Sciatic nerve (tissue), 2 donors: ENCODE measurements around the gene SCARB1. TPM values are rescaled to one million over a fixed set of nuclear protein-coding genes. Genes with fewer than 3 reads are reported as not detected.

ENCODE experiments used
- ATAC-seq: fragments of 200-7000 bp; cut with Tn5 transposase; one replicate; pipeline ENCODE4 v1.9.1; 2020; ENCODE audit warnings: mild to moderate bottlenecking, moderate library complexity
- DNase-seq: peaks from one replicate; pipeline ENCODE4 v3.0.0-alpha.2; 2020; ENCODE audit warnings: low spot score
- intact Hi-C: fragments of 100-400 bp; cut with DNase I; formaldehyde crosslinking; loops from one replicate; pipeline ENCODE4 v1.14.2; 2022
- total RNA-seq: library from RNA; stranded (reverse); fragmentation: NEBNext Ultra II Directional; extraction: Animal tissue kit (Norgen Biotek cat#: 25700); gene quantifications from one replicate; pipeline ENCODE4 v1.2.1, GENCODE V29; 2021
- donor health status: DM: no; HTN: no; CAD: no.
- donor health status: DM: no; HTN: no; CAD: no.

Gene SCARB1
- total RNA-seq, 1 donor from 2014 or later: 69.2 TPM

DNA sequence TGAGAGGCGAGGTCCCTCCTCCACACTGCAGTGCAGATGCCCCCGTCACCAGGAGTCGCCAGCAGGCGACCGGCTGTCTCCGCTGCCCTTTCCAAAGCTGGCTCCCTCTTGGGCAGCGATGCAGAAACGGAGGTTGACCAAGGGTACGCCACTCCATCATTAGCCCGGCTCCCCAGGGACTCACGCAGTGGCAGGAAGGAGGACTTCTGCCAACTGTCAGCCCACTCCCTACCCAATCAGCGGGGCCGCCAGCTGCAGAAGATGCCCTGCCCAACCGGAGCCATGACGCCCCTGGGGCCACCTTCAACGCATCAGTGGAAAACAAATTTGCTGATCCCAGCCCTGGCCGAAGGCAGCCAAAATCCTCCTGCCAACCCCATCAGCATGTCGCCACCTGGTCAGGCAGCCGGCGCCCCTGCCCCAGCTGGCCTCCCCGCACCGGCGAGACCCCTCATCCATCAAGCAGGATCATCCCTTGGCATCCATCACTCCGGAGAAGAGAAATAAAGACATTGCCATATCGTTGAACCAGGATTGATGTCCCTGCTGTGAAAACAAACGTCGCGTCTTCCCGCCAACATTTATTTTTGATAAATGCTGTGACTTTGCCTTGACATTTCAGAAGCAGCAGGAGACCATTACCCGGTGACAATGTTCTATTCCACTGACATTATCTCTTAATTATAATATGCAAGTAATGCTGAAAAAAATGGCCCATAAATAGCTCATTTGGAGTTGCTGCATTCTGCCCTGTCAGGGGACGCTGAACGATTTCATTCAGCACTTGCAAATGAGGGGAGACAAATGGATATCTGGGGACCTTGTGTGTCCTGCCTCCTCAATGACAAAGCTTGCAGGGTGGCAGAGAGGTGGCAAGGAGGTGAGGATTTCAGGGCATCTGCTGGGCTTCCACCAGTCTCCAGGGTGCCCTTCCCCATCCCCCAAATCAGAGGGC lies 105.1 kb downstream of the SCARB1 start:
- intact Hi-C loops: no loop called here

DNA sequence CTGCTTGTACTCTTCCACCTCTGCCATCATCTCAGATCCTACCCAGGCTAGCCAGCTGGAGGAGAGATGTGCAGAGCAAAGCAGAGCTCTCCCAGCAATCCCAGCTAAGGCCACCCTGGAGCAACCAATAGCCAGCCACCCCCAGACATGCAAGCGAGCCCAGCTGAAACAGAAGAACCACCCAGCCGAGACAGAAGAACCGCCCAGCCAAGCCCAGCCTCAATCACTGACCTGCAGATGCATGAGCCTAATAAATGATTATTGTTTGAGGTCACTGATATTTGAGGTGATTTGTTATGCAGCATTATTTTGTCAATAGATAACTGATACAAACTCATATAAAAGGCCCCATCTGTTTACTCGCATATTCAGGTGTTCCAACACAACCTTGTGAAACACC lies 106.3 kb downstream of the SCARB1 start:
- intact Hi-C loops: no loop called here
- ATAC-seq (no peak), DNase-seq (no peak)

More for the DNA sequence above, 105.1 kb downstream of the SCARB1 start:
- no peak for DNase-seq
- no peak for ATAC-seq

DNA sequence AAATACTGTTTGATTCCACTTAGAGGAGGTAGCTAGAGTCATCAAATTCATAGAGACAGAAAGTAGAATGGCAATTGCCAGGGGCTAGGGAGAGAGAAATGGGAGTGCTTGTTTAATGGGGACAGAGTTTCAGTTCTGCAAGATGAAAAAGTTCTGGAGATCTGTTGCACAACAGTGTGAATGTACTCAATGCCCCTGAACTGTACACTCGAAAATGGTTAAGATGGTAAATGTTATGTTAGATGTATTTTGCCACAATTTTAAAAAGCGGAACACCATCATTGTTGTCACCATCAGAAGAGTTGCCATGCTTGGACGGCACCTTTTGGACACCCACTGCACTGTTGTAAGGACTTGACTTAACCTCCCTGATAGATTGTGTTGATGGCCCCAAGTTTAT lies 106.9 kb downstream of the SCARB1 start:
- no peak for ATAC-seq
- intact Hi-C loops: no loop called here

DNA sequence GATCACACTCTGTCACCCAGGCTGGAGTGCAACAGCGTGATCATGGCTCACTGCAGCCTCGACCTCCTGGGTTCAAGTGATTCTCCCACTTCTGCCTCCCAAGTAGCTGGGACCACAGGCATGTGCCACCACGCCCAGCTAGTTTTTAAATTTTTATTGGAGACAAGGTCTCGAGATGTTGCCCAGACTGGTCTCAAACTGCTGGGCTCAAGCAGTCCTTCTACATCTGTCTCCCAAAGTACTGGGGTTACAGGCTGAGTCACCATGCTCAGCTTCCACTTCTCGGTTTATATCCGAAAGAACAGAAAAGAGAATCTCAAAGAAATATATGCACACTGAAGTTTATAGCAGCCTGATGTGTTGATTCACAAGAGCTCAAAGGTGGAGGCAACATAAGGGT lies 107.5 kb downstream of the SCARB1 start:
- no peak for ATAC-seq
- DNase-seq: no peak
- intact Hi-C loops: no loop called here

More for the DNA sequence above, 106.9 kb downstream of the SCARB1 start:
- no peak for DNase-seq

DNA sequence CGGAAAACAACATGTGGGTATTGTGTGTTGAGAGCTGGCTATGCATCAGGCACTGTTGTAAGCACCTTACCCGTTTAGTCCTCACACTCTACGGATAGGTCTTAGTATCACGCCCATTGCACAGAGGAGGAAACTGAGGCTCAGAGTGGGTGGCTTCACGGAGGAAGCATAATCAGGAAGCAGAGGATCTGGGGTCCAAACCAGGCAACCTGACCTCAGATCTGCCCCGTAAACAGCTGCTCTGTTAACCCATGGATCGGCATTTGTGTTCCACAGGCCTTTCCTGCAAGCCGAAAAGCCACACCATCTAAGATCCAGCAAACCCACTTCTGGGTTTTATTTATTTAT lies 107.9 kb downstream of the SCARB1 start:
- no peak for DNase-seq
- intact Hi-C loops: no loop called here
- no peak for ATAC-seq

DNA sequence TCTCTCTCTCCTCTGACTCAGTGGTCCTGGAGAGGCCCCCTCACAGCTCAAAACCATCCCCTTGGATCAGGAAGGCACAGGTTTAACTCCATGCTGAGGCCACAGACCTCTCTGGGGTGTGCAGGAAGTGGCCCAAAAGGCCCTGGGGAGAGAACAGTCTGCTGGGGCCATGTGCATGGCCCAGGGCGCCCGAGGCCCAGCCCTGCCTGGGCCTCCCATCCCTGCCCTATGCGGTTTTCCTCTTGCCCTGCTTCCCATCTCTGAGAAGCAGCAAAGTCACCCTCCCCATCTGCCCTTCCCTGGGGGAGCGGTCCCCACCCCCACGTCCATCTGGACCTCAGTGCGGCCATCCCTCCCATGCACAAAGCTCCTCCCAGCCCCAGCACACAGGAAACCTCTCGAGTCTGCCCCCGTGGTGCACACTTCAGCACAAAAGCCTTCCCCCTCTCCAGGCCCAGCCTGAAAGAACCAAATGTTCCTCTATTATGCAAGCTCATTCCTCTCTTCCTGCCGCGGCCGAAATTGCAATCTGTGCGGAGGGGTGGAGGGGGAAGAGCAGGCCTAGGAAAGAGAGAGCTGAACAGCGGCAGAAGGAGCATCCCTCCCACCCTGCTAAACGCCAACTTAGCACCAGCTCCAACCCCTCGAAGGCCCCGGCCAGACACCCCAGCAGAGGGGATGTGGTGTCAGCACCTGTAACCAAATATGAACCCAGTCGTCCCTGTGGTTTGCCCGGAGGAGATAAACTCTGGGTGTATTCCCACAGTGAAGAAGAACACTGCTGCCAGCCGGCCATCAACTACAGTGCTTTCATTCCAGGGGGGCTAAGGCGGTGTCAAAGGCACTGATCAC lies 108.5 kb downstream of the SCARB1 start:
- ATAC-seq (peak; percentile 96), DNase-seq (peak; percentile 89)
- intact Hi-C loops: no loop called here

DNA sequence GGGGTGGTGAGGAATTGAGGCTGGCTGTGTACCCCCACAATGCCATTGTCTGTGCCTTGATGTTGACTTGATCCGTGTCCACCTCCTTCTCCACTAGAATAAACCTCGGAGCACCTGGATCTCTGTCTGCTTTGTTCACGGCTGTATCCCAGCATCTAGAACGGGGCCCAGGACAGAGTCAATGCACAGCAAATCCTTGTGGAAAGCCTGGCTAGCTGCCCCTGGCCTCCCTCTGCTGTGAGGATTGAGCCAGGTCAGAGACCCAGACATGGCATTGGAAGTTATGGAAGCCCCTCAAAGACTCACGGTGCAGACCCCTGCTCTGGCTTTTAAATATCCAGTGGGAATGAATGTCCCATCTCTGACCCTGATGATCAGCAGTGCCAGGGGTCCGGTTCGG lies 109.2 kb downstream of the SCARB1 start:
- intact Hi-C loops: no loop called here
- DNase-seq (no peak), ATAC-seq (no peak)

DNA sequence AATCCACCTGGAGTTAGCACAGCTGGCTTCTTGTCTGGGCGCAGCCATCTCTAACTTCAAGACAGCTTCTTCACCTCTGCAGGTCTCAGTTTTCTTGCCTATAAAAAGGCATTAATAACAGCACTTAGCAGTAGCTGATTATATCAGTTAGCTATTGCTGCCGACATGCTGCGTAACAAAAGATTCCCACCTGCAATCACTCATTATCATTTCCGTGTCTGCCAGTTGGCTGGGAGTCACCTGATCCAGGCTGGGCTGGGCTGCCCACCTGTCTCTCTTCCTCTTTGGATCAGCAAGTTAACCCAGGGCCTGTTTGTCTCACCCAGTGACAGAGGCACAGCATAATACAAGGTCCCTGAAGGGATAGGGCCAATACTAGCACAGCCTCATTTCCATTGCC lies 109.7 kb downstream of the SCARB1 start:
- intact Hi-C loops: no loop called here
- no peak for ATAC-seq
- DNase-seq: no peak

DNA sequence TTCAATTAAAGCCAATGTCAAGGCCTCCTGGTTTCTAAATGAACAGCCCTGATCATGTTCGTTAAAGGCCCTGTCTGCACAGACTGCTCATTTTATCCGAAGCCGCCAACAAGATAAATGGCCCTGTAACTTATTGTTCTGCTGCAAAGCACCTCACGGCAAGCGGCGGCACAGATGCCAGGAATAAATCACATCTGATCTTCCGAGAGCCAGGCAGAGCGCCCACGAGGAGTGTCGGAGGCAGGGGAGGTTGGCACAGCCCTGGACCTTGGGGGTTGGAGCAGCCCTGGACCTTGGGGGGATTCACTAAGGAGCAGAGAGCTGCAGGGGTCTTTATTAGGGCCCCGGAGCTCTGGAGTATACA lies 110.5 kb downstream of the SCARB1 start:
- ATAC-seq: no peak
- DNase-seq: no peak
- intact Hi-C loops: no loop called here

DNA sequence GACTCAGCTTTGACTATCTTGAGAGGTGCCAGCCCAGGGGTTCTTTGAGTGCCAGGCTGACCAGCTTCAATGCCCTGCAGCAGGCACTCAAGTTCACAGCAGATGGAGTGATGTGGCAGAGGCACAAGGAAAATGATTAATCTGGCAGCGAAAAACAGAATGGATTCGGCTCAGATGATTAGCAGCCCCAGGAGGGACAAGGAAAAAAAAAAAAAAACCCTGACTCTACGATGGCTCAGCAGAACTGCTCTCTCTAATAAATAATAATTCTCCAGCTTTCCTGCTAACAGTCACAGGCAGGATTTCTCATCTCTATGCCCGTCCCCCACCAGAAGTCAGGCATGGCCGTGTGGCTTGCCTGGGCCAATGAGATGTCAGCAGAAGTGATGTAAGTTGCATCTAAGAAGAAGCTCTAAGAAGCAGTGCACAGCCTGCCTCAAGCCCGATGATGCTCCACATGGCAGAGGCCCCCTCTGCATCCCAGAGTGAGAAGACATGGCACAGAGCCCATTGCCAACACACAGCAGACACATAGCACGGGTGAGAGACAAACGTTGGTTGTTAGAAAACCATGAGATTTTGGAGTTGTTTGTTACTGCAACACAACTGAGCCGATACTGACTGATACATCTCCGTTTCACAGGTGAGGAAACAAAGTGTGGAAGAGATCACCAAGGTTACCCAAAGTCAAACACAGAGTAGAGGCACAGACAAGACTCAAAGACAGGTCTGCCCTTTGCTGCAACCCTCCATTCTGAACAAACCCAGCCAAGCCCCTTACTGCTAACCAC lies 111.0 kb downstream of the SCARB1 start:
- ATAC-seq (no peak), DNase-seq (no peak)
- intact Hi-C loops: no loop called here

DNA sequence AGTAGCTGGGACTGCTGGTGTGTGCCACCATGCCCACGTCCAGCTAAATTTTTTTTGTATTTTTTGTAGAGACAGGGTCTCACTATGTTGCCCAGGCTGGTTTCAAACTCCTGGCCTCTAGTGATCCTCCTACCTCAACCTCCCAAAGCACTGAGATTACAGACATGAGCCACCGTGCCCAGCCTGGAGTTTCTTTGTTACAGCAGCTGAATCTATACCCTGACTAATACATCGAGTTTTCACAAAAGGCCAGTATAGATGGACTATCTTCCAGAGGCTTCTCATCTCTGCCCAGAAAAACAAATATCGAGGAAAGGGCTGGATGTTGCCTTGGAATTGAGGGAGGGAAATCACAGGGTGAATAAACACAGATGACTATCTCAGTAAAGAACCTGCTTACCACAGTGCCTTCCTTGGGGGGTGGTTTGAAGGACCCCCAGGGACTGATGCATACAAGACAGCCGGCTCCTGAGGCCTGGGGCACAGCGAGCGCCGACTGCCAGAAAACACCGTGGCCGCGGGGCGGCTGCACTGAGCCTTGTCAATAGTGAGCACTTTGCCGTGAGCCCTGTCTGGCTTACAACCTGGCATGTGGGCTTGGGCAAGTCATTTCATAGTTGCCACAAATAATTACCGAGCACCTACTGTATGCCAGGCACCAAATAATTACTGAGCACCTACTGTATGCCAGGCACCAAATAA lies 111.9 kb downstream of the SCARB1 start:
- DNase-seq (no peak), ATAC-seq (no peak)
- intact Hi-C loops: no loop called here

DNA sequence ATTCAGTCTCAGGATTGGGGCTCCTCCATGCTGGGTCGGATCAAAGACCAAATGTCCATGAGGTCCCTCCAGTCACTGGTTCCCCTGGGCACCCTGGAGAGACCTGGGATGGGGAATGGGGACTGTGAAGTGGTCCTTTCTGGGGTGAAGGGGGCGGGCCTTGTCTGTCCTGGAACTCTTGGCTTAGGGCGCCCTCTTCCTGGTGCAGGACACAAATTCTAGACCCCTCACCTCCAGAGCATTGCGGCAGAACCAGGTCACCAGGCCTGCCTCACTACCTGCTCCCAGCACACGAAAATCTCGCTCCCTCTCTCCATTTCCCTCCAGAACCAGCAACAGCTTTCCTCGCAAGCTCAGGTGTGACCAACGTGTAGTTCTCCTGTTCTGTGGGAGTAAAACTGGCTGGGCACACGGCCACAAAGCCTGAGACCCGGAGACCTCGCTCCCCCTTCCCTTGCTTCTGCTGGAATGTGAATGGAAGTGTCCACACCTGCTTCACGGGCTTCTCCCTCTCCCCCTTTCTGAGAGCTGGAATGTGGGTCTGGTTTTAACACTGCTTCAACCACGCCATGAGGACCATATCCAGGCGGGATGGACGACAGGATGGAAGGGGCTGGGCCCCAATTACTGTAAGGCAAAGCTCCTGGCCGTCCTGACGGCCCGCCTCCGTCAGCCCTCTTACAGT lies 112.7 kb downstream of the SCARB1 start:
- intact Hi-C loops: no loop called here
- ATAC-seq (no peak), DNase-seq (no peak)

DNA sequence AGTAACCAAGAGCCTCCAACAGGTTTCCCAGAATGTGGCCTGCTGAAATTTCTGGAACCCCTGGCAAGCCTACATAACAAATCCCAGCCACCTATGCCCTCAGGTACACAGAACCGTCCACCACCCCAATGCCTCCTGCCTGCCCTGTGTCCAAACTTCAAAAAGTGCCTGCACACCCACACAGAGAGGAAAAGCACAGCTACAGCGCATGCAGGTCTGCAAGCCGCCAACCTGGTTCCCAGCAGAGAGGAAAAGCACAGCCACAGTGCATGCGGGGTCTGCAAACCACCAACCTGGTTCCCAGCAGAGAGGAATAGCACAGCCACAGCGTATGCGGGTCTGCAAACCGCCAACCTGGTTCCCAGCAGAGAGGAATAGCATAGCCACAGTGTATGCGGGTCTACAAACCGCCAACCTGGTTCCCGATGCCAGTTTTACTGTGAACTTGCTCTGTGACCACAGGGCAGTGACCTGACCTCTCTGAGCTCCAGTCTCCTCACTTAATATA lies 113.5 kb downstream of the SCARB1 start:
- intact Hi-C loops: no loop called here

DNA sequence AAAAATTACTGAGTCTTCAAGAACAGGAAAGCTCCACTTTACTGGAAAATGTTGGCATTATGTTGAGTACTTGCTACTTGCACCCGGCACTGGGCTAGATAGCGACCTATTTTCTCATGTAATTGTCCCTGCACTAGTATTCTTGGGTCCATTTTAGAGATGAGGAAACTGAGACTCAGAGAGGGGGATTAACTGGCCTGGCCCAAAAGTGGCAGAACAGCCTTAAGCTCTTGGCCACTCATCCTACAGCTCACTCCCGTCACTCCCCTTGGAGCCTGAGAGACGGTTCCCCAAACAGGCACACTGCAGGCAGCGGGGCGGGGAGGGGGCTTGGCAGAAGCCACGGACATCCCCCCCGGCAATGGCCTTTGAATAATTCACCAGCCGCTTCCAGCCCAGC lies 113.9 kb downstream of the SCARB1 start:
- DNase-seq: no peak
- intact Hi-C loops: no loop called here

More for the DNA sequence above, 113.5 kb downstream of the SCARB1 start:
- DNase-seq: no peak
- no peak for ATAC-seq

DNA sequence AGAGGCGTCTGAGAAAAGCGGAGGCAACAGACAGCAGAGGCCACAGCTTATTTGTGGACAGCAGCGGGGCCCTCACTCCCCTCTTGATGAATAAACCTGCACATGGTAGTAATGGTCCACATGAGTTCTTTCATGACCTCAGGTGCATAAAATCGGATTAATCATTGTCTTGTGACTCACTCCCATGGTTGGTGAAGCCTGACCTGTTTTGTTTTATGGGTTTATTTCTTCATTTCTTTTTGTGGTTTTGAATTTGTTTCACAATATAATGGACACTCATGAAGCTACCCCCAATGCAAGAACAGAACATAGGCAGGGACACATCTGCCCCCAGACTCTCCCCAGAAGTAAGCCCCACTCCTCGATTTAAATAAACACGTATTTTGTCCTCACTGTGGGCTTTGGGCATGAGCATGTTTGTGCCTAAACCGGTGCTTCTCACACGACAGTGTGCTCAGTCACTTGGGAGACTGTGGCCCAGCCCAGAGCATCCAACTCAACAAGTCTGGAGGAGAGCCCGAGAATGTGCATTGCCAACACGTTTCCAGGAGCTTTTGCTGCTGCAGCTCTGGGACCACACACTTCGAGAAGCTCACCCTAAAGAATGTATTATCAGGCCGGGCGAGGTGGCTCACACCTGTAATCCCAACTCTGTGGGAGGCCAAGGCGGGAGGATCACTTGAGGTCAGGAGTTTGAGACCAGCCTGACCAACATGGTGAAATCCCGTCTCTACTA lies 116.1 kb downstream of the SCARB1 start:
- intact Hi-C loops: no loop called here
- DNase-seq: no peak
- peak; percentile 28 for ATAC-seq

More for the DNA sequence above, 113.9 kb downstream of the SCARB1 start:
- no peak for ATAC-seq

DNA sequence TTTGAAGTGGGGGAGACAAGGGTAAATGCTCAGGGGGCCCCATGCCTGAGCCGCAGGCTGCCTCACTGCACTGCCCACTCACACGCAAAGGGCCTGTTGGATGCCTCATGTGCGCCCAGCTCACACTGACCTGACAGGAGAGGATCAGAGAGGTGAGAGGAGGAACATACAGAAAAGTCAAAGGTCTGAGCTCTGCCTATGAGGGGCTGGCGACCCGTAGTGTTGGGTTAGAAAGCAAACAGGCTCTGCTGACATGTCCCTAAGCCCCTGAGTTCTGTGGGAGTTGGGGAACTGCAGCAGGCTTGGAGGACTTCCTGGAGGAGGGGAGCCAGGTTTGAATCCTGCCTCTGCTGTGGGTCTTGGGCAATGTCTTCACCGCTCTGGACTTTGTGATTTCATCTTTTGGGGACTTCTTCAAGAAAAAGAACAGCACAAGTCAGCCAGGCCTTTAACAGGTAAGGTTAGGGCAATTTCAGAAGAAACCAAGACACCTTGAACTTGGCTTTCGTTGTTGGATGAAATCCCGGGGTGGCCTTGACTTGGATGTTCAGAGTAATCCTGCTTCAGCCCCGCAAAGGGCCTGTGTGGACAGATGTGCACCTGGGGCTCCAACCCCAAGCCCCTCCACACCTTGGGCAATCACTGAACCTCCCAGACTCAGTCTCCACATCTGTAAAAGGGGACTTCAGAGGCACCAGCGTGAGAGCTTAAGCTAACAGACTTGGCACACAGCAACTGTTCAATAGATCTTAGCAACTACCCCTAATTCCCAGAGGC lies 116.8 kb downstream of the SCARB1 start:
- DNase-seq (no peak), ATAC-seq (peak; percentile 0)
- intact Hi-C loops: no loop called here
